SK-N-SH treated with all-trans-retinoic acid at 6 μM for 48 hours (cell line): ENCODE measurements around the gene LPP.

Experiments
- ARNTL ChIP-seq: fragments of 450-650 bp; formaldehyde crosslinking; IDR thresholded peaks from 2 replicates; pipeline ENCODE4 v1.5.0; 2020; ENCODE audit warnings: low read depth, mild to moderate bottlenecking, moderate library complexity, borderline replicate concordance
- ESRRG ChIP-seq: fragments of 250-450 bp; sonication (Bioruptor Pico); IDR thresholded peaks from 2 replicates; pipeline ENCODE4 v1.6.1; 2021; ENCODE audit warnings: mild to moderate bottlenecking
- GLIS3 ChIP-seq: fragments of 250-450 bp; sonication (Bioruptor Pico); IDR thresholded peaks from 2 replicates; pipeline ENCODE4 v1.5.0; 2020; ENCODE audit warnings: mild to moderate bottlenecking, moderate library complexity
- ISL1 ChIP-seq: fragments of 250-450 bp; sonication (Bioruptor Pico); IDR thresholded peaks from 2 replicates; pipeline ENCODE4 v2.1.2; 2022; ENCODE audit warnings: mild to moderate bottlenecking, moderate library complexity
- RARB ChIP-seq: fragments of 250-450 bp; sonication (Bioruptor Pico); IDR thresholded peaks from 2 replicates; pipeline ENCODE4 v1.8.0; 2021; ENCODE audit warnings: mild to moderate bottlenecking, moderate library complexity
- SNAI2 ChIP-seq: fragments of 250-450 bp; sonication (Bioruptor Pico); IDR thresholded peaks from 2 replicates; pipeline ENCODE4 v1.5.0; 2020; ENCODE audit warnings: mild to moderate bottlenecking, moderate library complexity
- TCF4 ChIP-seq: fragments of 250-450 bp; sonication (Bioruptor Pico); IDR thresholded peaks from 2 replicates; pipeline ENCODE4 v1.8.0; 2021; ENCODE audit warnings: mild to moderate bottlenecking, moderate library complexity, borderline replicate concordance
- ZC3H10 ChIP-seq: fragments of 250-450 bp; sonication (Bioruptor Pico); IDR thresholded peaks from 2 replicates; pipeline ENCODE4 v1.5.1; 2021; ENCODE audit warnings: mild to moderate bottlenecking, moderate library complexity
- ZFP3 ChIP-seq: fragments of 250-450 bp; sonication (Bioruptor Pico); IDR thresholded peaks from 2 replicates; pipeline ENCODE4 v1.5.0; 2020; ENCODE audit warnings: mild to moderate bottlenecking, moderate library complexity
- ZFP30 ChIP-seq: fragments of 450-650 bp; formaldehyde crosslinking; IDR thresholded peaks from 2 replicates; pipeline ENCODE4 v1.5.0; 2022; ENCODE audit warnings: mild to moderate bottlenecking, moderate library complexity
- TF ChIP-seq, protein P1 (sequence below): fragments of 250-450 bp; sonication (Bioruptor Pico); IDR thresholded peaks from 2 replicates; pipeline ENCODE4 v1.8.0; 2021; ENCODE audit warnings: low read depth, mild to moderate bottlenecking, moderate library complexity, borderline replicate concordance
- TF ChIP-seq, protein P2 (sequence below): fragments of 250-450 bp; sonication (Bioruptor Pico); IDR thresholded peaks from 2 replicates; pipeline ENCODE4 v1.5.0; 2020; ENCODE audit warnings: mild to moderate bottlenecking, moderate library complexity
- TF ChIP-seq, protein P3 (sequence below): fragments of 250-450 bp; sonication (Bioruptor Pico); IDR thresholded peaks from 2 replicates; pipeline ENCODE4 v1.8.0; 2020; ENCODE audit warnings: mild to moderate bottlenecking, moderate library complexity, borderline replicate concordance
- TF ChIP-seq, protein P4 (sequence below): fragments of 250-450 bp; sonication (Bioruptor Pico); IDR thresholded peaks from 2 replicates; pipeline ENCODE4 v1.5.1; 2020; ENCODE audit warnings: low read depth, mild to moderate bottlenecking, moderate library complexity

DNA sequence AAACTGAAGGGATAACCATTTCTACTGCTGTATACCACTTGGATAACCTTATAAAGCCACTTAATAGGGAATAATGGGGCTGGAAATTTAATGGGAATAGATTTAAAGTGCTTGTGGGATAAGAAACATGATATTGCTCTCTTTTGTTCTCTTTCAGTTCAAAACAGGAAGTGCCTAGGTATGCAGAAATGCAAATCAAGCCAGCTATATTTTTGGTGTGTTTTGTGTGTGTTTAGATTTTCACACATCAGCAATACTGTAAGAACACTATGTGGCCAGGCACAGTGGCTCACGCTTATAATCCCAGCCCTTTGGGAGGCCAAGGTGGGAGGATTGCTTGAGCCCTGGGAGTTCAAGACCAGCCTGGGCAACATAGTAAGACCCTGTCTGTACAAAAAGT is 575.5 kb downstream of the LPP start:
- TF ChIP-seq TCF4 (CRISPR knock-in tag) (no peak), RARB (CRISPR knock-in tag) (no peak), ZFP30 (CRISPR knock-in tag) (no peak), ESRRG (CRISPR knock-in tag) (no peak), ZFP3 (CRISPR knock-in tag) (no peak), ISL1 (CRISPR knock-in tag) (no peak), SNAI2 (no peak), ZC3H10 (CRISPR knock-in tag) (no peak), ARNTL (CRISPR knock-in tag) (no peak), GLIS3 (CRISPR knock-in tag) (no peak)
- TF ChIP-seq, protein P1, sequence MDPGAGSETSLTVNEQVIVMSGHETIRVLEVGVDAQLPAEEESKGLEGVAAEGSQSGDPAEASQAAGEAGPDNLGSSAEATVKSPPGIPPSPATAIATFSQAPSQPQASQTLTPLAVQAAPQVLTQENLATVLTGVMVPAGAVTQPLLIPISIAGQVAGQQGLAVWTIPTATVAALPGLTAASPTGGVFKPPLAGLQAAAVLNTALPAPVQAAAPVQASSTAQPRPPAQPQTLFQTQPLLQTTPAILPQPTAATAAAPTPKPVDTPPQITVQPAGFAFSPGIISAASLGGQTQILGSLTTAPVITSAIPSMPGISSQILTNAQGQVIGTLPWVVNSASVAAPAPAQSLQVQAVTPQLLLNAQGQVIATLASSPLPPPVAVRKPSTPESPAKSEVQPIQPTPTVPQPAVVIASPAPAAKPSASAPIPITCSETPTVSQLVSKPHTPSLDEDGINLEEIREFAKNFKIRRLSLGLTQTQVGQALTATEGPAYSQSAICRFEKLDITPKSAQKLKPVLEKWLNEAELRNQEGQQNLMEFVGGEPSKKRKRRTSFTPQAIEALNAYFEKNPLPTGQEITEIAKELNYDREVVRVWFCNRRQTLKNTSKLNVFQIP (CRISPR knock-in tag): no peak
- TF ChIP-seq, protein P2, sequence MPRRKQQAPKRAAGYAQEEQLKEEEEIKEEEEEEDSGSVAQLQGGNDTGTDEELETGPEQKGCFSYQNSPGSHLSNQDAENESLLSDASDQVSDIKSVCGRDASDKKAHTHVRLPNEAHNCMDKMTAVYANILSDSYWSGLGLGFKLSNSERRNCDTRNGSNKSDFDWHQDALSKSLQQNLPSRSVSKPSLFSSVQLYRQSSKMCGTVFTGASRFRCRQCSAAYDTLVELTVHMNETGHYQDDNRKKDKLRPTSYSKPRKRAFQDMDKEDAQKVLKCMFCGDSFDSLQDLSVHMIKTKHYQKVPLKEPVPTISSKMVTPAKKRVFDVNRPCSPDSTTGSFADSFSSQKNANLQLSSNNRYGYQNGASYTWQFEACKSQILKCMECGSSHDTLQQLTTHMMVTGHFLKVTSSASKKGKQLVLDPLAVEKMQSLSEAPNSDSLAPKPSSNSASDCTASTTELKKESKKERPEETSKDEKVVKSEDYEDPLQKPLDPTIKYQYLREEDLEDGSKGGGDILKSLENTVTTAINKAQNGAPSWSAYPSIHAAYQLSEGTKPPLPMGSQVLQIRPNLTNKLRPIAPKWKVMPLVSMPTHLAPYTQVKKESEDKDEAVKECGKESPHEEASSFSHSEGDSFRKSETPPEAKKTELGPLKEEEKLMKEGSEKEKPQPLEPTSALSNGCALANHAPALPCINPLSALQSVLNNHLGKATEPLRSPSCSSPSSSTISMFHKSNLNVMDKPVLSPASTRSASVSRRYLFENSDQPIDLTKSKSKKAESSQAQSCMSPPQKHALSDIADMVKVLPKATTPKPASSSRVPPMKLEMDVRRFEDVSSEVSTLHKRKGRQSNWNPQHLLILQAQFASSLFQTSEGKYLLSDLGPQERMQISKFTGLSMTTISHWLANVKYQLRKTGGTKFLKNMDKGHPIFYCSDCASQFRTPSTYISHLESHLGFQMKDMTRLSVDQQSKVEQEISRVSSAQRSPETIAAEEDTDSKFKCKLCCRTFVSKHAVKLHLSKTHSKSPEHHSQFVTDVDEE (CRISPR knock-in tag): no peak
- TF ChIP-seq, protein P3, sequence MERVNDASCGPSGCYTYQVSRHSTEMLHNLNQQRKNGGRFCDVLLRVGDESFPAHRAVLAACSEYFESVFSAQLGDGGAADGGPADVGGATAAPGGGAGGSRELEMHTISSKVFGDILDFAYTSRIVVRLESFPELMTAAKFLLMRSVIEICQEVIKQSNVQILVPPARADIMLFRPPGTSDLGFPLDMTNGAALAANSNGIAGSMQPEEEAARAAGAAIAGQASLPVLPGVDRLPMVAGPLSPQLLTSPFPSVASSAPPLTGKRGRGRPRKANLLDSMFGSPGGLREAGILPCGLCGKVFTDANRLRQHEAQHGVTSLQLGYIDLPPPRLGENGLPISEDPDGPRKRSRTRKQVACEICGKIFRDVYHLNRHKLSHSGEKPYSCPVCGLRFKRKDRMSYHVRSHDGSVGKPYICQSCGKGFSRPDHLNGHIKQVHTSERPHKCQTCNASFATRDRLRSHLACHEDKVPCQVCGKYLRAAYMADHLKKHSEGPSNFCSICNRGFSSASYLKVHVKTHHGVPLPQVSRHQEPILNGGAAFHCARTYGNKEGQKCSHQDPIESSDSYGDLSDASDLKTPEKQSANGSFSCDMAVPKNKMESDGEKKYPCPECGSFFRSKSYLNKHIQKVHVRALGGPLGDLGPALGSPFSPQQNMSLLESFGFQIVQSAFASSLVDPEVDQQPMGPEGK (CRISPR knock-in tag): no peak
- TF ChIP-seq, protein P4, sequence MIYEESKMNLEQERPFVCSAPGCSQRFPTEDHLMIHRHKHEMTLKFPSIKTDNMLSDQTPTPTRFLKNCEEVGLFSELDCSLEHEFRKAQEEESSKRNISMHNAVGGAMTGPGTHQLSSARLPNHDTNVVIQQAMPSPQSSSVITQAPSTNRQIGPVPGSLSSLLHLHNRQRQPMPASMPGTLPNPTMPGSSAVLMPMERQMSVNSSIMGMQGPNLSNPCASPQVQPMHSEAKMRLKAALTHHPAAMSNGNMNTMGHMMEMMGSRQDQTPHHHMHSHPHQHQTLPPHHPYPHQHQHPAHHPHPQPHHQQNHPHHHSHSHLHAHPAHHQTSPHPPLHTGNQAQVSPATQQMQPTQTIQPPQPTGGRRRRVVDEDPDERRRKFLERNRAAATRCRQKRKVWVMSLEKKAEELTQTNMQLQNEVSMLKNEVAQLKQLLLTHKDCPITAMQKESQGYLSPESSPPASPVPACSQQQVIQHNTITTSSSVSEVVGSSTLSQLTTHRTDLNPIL (CRISPR knock-in tag): no peak
